Measurements from ENCODE around the gene NOX5. TPM values are rescaled to one million over a fixed set of nuclear protein-coding genes. Genes with fewer than 3 reads are reported as not detected.

Gene NOX5
- total and polyA plus RNA-seq, 10 of the 15 experiments (the other 5 are each of a cell fraction or from before 2014, with no cell fraction given) = not detected

- TF ChIP-seq HSF1 (IDR thresholded peaks at IDR 0.05; ENCODE audit: low read depth, low read length) (no peak), BRCA1 (IDR thresholded peaks at IDR 0.05; ENCODE audit: low read depth, low read length) (no peak), ZBED1 (IDR thresholded peaks at IDR 0.05; ENCODE audit: borderline replicate concordance) (no peak), TCF3 (IDR thresholded peaks at IDR 0.05; ENCODE audit: borderline replicate concordance, insufficient read depth, low read depth, low read length) (no peak), SMC3 (IDR thresholded peaks at IDR 0.05; ENCODE audit: borderline replicate concordance, low read length) (no peak), NBN (IDR thresholded peaks at IDR 0.05) (no peak), ATF7 (IDR thresholded peaks at IDR 0.05; ENCODE audit: low read depth) (no peak), ETV6 (conservative IDR thresholded peaks at IDR 0.05 in 1 of 2, IDR thresholded peaks at IDR 0.05 in 1 of 2; ENCODE audit: borderline replicate concordance in 1 of 2, low read depth in 1 of 2) (no peak)
These were observed 67.0 kb downstream of the NOX5 start (continued) for GRCh38 chr15:69081310-69082004.

GRCh38 chr15:69082021-69082502 lies 67.6 kb downstream of the NOX5 start:
- no peaks in the 10 kb centered on the region for H3K4me1 ChIP-seq (ENCODE audit: control insufficient read depth, insufficient read depth, low read length)
- POLR2A ChIA-PET = no interaction called here
- in situ Hi-C loops (cut with MboI) (no loop called here), intact Hi-C loops (cut with micrococcal nuclease; ENCODE audit: unreplicated experiment) (no loop called here)
- H4K20me1 ChIP-seq (ENCODE audit: control insufficient read depth, insufficient read depth) = no peaks in the 10 kb centered on the region
- ATAC-seq = no peak
- no peak overlapping the region for H3K4me3 ChIP-seq
- WGBS (ENCODE audit: insufficient coverage, insufficient replicate concordance, low lambda C conversion rate, missing lambda C conversion rate) = 38% methylated on average over 3 of the region's 3 CpGs
- no peak overlapping the region for H3K9ac ChIP-seq (ENCODE audit: control insufficient read depth, insufficient read depth, low read length)
- H2AFZ ChIP-seq (ENCODE audit: control insufficient read depth, low read depth, low read length) = no peak overlapping the region
- SMC1A ChIA-PET (ENCODE audit: uncharacterized antibody, unreplicated experiment) = no interaction called here
- CTCF ChIA-PET = interaction anchor here (1.5 kb wide), 1 partner anchor 162 kb away, joined by 3 read pairs; no protein-coding TSS in a partner anchor
- DNase-seq (ENCODE audit: low read depth, low spot score) = no peak
- H3K36me3 ChIP-seq (ENCODE audit: control insufficient read depth in 2 of 2, insufficient read depth in 2 of 2, low read length in 1 of 2) = no peaks in the 10 kb centered on the region
- no peak overlapping the region for H3K27ac ChIP-seq (ENCODE audit: control insufficient read depth, insufficient read depth)
- BruUV-seq (replicated peaks) = no TSS peak
- no peaks in the 10 kb centered on the region for H3K79me2 ChIP-seq (ENCODE audit: control insufficient read depth, insufficient read depth, low read length)
- no peak for FAIRE-seq
- RAD21 ChIA-PET (ENCODE audit: unreplicated experiment) = no interaction called here
- 0 out of 4 replicates have a peak, but pooled peaks cover 0 to 2% of the 10 kb centered on the region in 2 experiments for H3K27me3 ChIP-seq (replicated peaks in 1 of 2; ENCODE audit: control insufficient read depth in 2 of 2, insufficient read depth in 2 of 2, low read length in 1 of 2)
- no peaks in the 10 kb centered on the region for H3K9me3 ChIP-seq (replicated peaks; ENCODE audit: control insufficient read depth, insufficient read depth, low read length)
- H3K4me2 ChIP-seq (ENCODE audit: control insufficient read depth, insufficient read depth) = no peak overlapping the region
- no peak for TF ChIP-seq ETV6 (conservative IDR thresholded peaks at IDR 0.05 in 1 of 2, IDR thresholded peaks at IDR 0.05 in 1 of 2; ENCODE audit: borderline replicate concordance in 1 of 2, low read depth in 1 of 2)
- TF ChIP-seq NFYB (IDR thresholded peaks at IDR 0.05; ENCODE audit: insufficient read depth, low read depth, low read length) = no peak
- TF ChIP-seq KLF5 (IDR thresholded peaks at IDR 0.05; ENCODE audit: partially characterized antibody) = no peak
- no peak for TF ChIP-seq BCL3 (IDR thresholded peaks at IDR 0.05; ENCODE audit: borderline replicate concordance, insufficient read depth, low read depth, low read length, poor library complexity, severe bottlenecking)
- no peak for TF ChIP-seq MYC (IDR thresholded peaks at IDR 0.05; ENCODE audit: insufficient read depth, insufficient read length, insufficient replicate concordance, low read length, severe bottlenecking)
- TF ChIP-seq SUZ12 (IDR thresholded peaks at IDR 0.05; ENCODE audit: unreplicated experiment) = no peak
- TF ChIP-seq MEF2A (IDR thresholded peaks at IDR 0.05; ENCODE audit: insufficient read depth, low read depth, low read length) = no peak
- TF ChIP-seq BHLHE40 (IDR thresholded peaks at IDR 0.05; ENCODE audit: borderline replicate concordance in 1 of 2, low read depth in 2 of 2, low read length in 1 of 2) = no peak
- TF ChIP-seq STAT3 (IDR thresholded peaks at IDR 0.05; ENCODE audit: low read depth, low read length) = no peak
- TF ChIP-seq ESRRA (IDR thresholded peaks at IDR 0.05; ENCODE audit: low read length) = no peak
- TF ChIP-seq MYB (IDR thresholded peaks at IDR 0.05; ENCODE audit: borderline replicate concordance, low read depth, low read length) = no peak
- TF ChIP-seq IRF4 (IDR thresholded peaks at IDR 0.05; ENCODE audit: low read depth, low read length) = no peak
- no peak for TF ChIP-seq BRCA1 (IDR thresholded peaks at IDR 0.05; ENCODE audit: low read depth, low read length)
